Activated B cell treated with CpG ODN at 0.5 μM for 24 hours (primary cell): ENCODE data around the gene VAC14. TPM values are rescaled to one million over a fixed set of nuclear protein-coding genes. Genes with fewer than 3 reads are reported as not detected.

Source experiments
- ATAC-seq: fragments of 200-7000 bp; cut with Tn5 transposase; one replicate; pipeline ENCODE4 v1.10.0; 2021; ENCODE audit warnings: low read depth, mild to moderate bottlenecking, moderate library complexity
- CTCF ChIA-PET: fragments of 350-600 bp; sonication (Branson Sonifier 250); formaldehyde crosslinking; loops from one replicate; lab custom pipeline; 2021; ENCODE audit warnings: antibody characterized with exemption; lab: Charles Lee
- POLR2A ChIA-PET: fragments of 350-600 bp; sonication (Branson Sonifier 250); formaldehyde crosslinking; loops from one replicate; lab custom pipeline; 2021; ENCODE audit warnings: antibody characterized with exemption; lab: Charles Lee
- DNase-seq: peaks from one replicate; pipeline ENCODE4 v3.0.0; 2022
- H3K27ac Mint-ChIP-seq: one replicate; pipeline ENCODE4 v1.8.0; 2020; ENCODE audit warnings: mixed read lengths
- H3K27me3 Mint-ChIP-seq: one replicate; pipeline ENCODE4 v1.8.0; 2021; ENCODE audit warnings: mixed read lengths
- H3K36me3 Mint-ChIP-seq: one replicate; pipeline ENCODE4 v1.8.0; 2021; ENCODE audit warnings: low read depth, mixed read lengths
- H3K4me1 Mint-ChIP-seq: one replicate; pipeline ENCODE4 v1.8.0; 2021; ENCODE audit warnings: mixed read lengths
- H3K4me3 Mint-ChIP-seq: one replicate; pipeline ENCODE4 v1.8.0; 2020; ENCODE audit warnings: mild to moderate bottlenecking, mixed read lengths
- H3K9me3 Mint-ChIP-seq: one replicate; pipeline ENCODE4 v1.8.0; 2020; ENCODE audit warnings: mixed read lengths
- intact Hi-C: fragments of 100-400 bp; cut with micrococcal nuclease; formaldehyde crosslinking; loops from one replicate; pipeline ENCODE4 v1.15.1; 2024
- total RNA-seq: library from RNA; stranded (reverse); gene quantifications from 2 replicates; pipeline ENCODE4 v1.2.3, GENCODE V29; 2022
- TF ChIP-seq, protein P1 (sequence below): fragments of 200-600 bp; IDR thresholded peaks from one replicate; pipeline ENCODE4 v1.8.0; 2022; ENCODE audit warnings: antibody characterized with exemption, mild to moderate bottlenecking

The VAC14 gene
- total RNA-seq, 1 donor from 2014 or later, result 53.4 TPM

DNA sequence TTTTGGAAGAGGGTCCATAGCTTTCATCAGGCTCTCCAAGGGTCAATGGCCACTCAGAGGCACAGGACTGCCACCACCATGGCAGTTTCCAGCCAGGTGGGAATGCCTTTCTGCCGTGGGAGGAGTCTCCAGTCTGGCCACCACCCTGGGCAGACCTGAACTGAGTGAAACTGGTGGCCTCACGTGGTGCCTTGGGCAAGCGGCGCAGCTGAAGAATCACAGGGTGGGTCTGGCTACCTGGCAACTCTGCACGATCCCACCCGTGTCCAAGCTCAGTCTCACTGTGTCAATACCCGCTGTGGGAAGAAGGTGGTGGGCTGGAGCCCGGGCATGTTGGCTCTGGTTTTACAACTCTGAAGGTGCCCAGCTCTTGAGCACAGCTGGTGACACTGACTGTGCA lies 31.8 kb downstream of the VAC14 start:
- Mint-ChIP-seq H3K27ac (no peak overlapping the region), H3K9me3 (no peaks in the 10 kb centered on the region), H3K36me3 (peaks cover 67% of the 10 kb centered on the region), H3K4me1 (no peaks in the 10 kb centered on the region), H3K4me3 (no peak overlapping the region), H3K27me3 (no peaks in the 10 kb centered on the region)
- TF ChIP-seq, protein P1, sequence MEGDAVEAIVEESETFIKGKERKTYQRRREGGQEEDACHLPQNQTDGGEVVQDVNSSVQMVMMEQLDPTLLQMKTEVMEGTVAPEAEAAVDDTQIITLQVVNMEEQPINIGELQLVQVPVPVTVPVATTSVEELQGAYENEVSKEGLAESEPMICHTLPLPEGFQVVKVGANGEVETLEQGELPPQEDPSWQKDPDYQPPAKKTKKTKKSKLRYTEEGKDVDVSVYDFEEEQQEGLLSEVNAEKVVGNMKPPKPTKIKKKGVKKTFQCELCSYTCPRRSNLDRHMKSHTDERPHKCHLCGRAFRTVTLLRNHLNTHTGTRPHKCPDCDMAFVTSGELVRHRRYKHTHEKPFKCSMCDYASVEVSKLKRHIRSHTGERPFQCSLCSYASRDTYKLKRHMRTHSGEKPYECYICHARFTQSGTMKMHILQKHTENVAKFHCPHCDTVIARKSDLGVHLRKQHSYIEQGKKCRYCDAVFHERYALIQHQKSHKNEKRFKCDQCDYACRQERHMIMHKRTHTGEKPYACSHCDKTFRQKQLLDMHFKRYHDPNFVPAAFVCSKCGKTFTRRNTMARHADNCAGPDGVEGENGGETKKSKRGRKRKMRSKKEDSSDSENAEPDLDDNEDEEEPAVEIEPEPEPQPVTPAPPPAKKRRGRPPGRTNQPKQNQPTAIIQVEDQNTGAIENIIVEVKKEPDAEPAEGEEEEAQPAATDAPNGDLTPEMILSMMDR, result no peak
- CTCF ChIA-PET, result interaction anchor here (1.2 kb wide), 1 partner anchor 29 kb away, joined by 3 read pairs; no protein-coding TSS in a partner anchor
- POLR2A ChIA-PET, result no interaction called here
- no peak for ATAC-seq
- DNase-seq, result no peak
- intact Hi-C loops, result no loop called here

DNA sequence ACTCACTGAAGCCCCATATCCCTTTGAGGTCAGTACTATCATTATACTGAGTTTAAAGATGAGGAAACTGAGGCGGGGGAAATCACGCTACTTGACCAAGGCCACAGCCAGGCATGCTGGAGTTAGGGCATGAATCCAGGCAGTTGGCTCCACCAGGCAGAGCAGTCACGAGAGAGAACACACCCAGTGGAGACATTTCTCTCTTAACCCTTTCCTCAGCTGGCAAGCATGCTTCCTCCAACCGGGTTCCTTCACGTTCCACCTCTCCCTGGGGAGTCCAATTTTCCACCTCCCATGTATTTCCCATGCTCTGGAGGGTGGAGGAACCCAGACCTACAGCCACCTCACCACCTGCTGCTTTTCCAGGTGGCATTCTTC lies 32.8 kb downstream of the VAC14 start:
- TF ChIP-seq, protein P1, result no peak
- Mint-ChIP-seq H3K4me3 (no peak overlapping the region), H3K9me3 (no peaks in the 10 kb centered on the region), H3K36me3 (peaks cover 61% of the 10 kb centered on the region), H3K27ac (no peak overlapping the region), H3K27me3 (no peaks in the 10 kb centered on the region), H3K4me1 (no peaks in the 10 kb centered on the region)
- ChIA-PET POLR2A (no interaction called here), CTCF (no interaction called here)
- intact Hi-C loops, result no loop called here
- no peak for DNase-seq
- no peak for ATAC-seq

DNA sequence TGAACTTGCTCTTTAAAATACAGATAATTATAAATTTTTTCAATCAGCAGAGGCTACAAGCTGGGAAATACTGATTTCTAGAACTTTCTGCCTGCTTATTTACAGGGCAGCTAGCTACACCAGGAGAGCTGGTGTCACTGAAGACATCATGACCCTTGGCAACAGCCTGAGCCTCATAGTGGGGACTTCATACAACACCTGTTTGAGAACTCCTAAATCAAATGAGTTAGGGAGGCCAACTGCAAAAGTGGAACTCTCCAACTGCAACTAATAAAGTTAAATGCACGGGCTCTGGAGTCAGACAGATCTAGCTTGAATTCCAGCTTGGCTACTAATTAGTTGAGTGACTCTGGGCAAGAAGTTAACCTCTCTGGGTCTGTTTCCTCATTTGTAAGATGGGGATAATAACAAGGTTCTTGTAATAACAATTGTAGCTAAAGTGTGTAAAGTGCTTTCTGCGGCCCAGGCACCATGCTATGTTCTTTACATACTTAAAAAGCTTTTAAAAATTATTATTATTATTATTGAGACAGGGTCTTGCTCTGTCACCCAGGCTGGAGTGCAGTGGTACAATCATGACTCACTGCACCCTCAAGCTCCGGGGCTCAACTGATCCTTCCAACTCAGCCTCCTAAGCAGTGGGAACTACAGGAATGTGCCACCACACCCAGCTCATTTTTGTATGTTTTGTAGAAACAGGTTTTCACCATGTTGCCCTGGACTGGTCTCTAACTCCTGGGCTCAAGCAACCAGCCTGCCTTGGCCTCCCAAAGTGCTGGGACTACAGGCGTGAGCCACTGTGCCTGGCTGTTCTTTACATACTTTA lies 33.4 kb downstream of the VAC14 start:
- CTCF ChIA-PET, result no interaction called here
- Mint-ChIP-seq H3K36me3 (peaks cover 59% of the 10 kb centered on the region), H3K9me3 (no peaks in the 10 kb centered on the region), H3K4me1 (no peaks in the 10 kb centered on the region), H3K4me3 (no peak overlapping the region), H3K27me3 (no peaks in the 10 kb centered on the region), H3K27ac (no peak overlapping the region)
- POLR2A ChIA-PET, result no interaction called here
- ATAC-seq, result no peak
- intact Hi-C loops, result no loop called here
- TF ChIP-seq, protein P1, result no peak
- no peak for DNase-seq

DNA sequence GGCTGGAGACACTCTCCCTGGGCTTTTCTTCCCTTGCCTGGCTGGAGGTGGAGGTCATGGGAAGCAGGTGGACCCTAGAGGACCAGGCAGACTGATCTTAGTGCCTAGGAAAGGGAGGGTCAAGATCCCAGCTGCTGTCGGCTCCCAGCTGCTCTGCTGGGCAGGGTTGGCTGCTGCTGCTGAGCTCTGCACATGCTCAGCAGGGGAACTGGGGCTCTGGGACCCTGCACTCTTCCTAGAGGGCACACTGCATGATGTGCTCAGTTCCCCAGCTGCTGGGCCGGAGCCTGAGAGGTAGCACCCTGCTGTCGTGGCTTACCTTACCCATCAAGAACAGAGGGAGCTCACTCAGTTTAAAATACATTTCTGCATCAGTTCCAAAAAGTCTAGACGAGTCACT lies 34.3 kb downstream of the VAC14 start:
- Mint-ChIP-seq H3K36me3 (peaks cover 62% of the 10 kb centered on the region), H3K27ac (no peak overlapping the region), H3K4me3 (no peak overlapping the region), H3K9me3 (no peaks in the 10 kb centered on the region), H3K27me3 (no peaks in the 10 kb centered on the region), H3K4me1 (no peaks in the 10 kb centered on the region)
- POLR2A ChIA-PET, result no interaction called here
- intact Hi-C loops, result no loop called here
- ATAC-seq (no peak), DNase-seq (no peak)
- CTCF ChIA-PET, result no interaction called here
- TF ChIP-seq, protein P1, result no peak

DNA sequence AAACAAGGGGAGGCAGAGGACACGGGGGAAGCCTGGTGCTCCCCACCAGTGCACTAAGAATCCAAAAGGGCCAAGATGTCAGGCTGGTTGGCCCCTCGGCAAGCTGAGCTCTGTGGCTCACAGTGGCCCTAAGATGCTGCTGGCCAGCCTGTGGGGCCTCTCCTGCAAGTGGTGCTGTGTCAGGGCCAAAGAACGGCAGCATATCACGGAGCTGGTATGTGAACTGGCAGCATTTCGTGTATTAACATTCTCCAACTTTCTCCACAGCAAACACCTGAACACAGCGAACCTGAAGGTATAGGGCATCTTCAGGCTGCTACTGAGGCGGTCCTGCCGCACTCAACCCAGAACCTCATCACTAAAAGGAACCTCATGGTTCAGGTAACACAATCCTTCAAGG lies 34.8 kb downstream of the VAC14 start:
- POLR2A ChIA-PET, result no interaction called here
- Mint-ChIP-seq H3K4me1 (no peaks in the 10 kb centered on the region), H3K36me3 (peaks cover 67% of the 10 kb centered on the region), H3K4me3 (no peak overlapping the region), H3K27me3 (no peaks in the 10 kb centered on the region), H3K9me3 (no peaks in the 10 kb centered on the region), H3K27ac (no peak overlapping the region)
- intact Hi-C loops, result no loop called here
- ATAC-seq (no peak), DNase-seq (no peak)
- TF ChIP-seq, protein P1, result no peak
- CTCF ChIA-PET, result no interaction called here
